Endothelial cell (in vitro differentiated cells): ENCODE results near the gene CIAO3. TPM values are rescaled to one million over a fixed set of nuclear protein-coding genes. Genes with fewer than 3 reads are reported as not detected.

Experiments used
- DNase-seq: peaks from one replicate; pipeline ENCODE4 v3.0.0; 2021; ENCODE audit warnings: low spot score
- H3K27ac Mint-ChIP-seq: one replicate; pipeline ENCODE4 v1.8.0; 2021; ENCODE audit warnings: mixed read lengths, inconsistent platforms; ENCODE audit not compliant: unreplicated experiment
- H3K27me3 Mint-ChIP-seq: one replicate; pipeline ENCODE4 v1.8.0; 2021; ENCODE audit warnings: mild to moderate bottlenecking, moderate library complexity, mixed read lengths, inconsistent platforms; ENCODE audit not compliant: unreplicated experiment
- H3K36me3 Mint-ChIP-seq: one replicate; pipeline ENCODE4 v1.8.0; 2021; ENCODE audit warnings: mild to moderate bottlenecking, low read depth, mixed read lengths, inconsistent platforms; ENCODE audit not compliant: unreplicated experiment
- H3K4me1 Mint-ChIP-seq: one replicate; pipeline ENCODE4 v1.8.0; 2021; ENCODE audit warnings: mild to moderate bottlenecking, mixed read lengths, inconsistent platforms; ENCODE audit not compliant: unreplicated experiment
- H3K4me3 Mint-ChIP-seq: one replicate; pipeline ENCODE4 v1.8.0; 2021; ENCODE audit warnings: mild to moderate bottlenecking, mixed read lengths, inconsistent platforms; ENCODE audit not compliant: unreplicated experiment
- H3K9me3 Mint-ChIP-seq: one replicate; pipeline ENCODE4 v1.8.0; 2021; ENCODE audit warnings: mixed read lengths, inconsistent platforms; ENCODE audit not compliant: unreplicated experiment
- total RNA-seq: library from RNA; stranded (reverse); fragmentation: NEBNext Ultra II Directional; extraction: Animal tissue kit (Norgen Biotek cat#: 25700); gene quantifications from one replicate; pipeline ENCODE4 v1.2.1, GENCODE V29; 2021; ENCODE audit not compliant: unreplicated experiment
- TF ChIP-seq, protein P1 (sequence below): fragments of 200-600 bp; sonication (generic); IDR thresholded peaks from one replicate; pipeline ENCODE4 v1.5.0; 2021; ENCODE audit warnings: antibody characterized with exemption; ENCODE audit not compliant: unreplicated experiment

The CIAO3 gene
- total RNA-seq, 1 donor from 2014 or later = 51.0 TPM

DNA sequence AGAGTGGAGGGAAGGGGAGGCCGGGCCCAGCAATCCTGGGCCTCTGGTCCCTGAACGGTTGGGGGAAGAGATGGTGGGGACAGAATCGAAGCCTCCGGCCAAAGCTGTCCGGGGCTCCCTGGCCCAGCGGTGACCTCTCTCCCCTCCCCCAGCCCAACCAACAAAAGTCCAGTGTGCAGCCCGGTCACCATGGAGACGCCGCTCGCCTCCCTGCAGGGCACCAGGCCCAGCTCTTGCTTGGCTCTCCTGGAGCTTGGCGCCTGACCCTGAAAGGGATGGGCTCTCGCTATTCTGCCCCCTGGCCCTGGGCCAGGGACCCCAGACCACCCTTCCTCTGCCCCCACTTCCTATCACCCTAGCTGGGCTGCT, 24.6 kb downstream of the CIAO3 start:
- Mint-ChIP-seq H3K27me3 (peaks cover 22% of the 10 kb centered on the region), H3K27ac (no peak overlapping the region), H3K4me1 (no peaks in the 10 kb centered on the region), H3K9me3 (no peaks in the 10 kb centered on the region), H3K4me3 (no peak overlapping the region), H3K36me3 (no peaks in the 10 kb centered on the region)
- TF ChIP-seq, protein P1, sequence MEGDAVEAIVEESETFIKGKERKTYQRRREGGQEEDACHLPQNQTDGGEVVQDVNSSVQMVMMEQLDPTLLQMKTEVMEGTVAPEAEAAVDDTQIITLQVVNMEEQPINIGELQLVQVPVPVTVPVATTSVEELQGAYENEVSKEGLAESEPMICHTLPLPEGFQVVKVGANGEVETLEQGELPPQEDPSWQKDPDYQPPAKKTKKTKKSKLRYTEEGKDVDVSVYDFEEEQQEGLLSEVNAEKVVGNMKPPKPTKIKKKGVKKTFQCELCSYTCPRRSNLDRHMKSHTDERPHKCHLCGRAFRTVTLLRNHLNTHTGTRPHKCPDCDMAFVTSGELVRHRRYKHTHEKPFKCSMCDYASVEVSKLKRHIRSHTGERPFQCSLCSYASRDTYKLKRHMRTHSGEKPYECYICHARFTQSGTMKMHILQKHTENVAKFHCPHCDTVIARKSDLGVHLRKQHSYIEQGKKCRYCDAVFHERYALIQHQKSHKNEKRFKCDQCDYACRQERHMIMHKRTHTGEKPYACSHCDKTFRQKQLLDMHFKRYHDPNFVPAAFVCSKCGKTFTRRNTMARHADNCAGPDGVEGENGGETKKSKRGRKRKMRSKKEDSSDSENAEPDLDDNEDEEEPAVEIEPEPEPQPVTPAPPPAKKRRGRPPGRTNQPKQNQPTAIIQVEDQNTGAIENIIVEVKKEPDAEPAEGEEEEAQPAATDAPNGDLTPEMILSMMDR = no peak
- no peak for DNase-seq

DNA sequence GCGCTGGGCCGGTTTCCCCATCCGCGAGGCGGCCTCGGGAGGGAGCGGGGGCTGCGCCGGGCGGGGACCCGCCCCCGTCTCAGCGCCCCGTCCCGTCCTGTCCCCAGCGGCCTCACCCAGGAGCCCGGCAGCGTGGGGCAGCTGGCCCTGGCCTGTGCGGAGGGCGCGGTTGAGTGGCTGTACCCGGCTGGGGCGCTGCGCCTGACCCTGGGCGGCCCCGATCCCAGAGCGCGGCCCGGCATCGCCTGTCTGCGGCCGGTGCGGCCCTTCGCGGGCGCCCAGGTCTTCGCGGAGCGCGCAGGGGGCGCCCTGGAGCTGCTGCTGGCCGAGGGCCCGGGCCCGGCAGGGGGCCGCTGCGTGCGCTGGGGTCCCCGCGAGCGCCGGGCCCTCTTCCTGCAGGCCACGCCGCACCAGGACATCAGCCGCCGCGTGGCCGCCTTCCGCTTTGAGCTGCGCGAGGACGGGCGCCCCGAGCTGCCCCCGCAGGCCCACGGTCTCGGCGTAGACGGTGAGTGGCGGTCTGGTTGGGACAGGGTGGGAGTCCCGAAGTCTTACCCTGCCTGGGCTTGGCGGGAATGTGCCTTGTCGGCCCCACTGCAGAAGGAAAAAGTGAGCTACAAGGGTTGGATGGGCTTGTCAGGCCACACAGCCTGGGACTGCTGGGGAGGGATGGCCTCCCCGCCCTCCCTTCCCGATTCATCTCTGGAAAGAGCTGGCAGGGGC, 25.2 kb downstream of the CIAO3 start:
- Mint-ChIP-seq H3K4me3 (no peak overlapping the region), H3K4me1 (no peaks in the 10 kb centered on the region), H3K9me3 (no peaks in the 10 kb centered on the region), H3K27ac (no peak overlapping the region), H3K27me3 (peaks cover 22% of the 10 kb centered on the region), H3K36me3 (no peaks in the 10 kb centered on the region)
- TF ChIP-seq, protein P1 = no peak
- DNase-seq = no peak

DNA sequence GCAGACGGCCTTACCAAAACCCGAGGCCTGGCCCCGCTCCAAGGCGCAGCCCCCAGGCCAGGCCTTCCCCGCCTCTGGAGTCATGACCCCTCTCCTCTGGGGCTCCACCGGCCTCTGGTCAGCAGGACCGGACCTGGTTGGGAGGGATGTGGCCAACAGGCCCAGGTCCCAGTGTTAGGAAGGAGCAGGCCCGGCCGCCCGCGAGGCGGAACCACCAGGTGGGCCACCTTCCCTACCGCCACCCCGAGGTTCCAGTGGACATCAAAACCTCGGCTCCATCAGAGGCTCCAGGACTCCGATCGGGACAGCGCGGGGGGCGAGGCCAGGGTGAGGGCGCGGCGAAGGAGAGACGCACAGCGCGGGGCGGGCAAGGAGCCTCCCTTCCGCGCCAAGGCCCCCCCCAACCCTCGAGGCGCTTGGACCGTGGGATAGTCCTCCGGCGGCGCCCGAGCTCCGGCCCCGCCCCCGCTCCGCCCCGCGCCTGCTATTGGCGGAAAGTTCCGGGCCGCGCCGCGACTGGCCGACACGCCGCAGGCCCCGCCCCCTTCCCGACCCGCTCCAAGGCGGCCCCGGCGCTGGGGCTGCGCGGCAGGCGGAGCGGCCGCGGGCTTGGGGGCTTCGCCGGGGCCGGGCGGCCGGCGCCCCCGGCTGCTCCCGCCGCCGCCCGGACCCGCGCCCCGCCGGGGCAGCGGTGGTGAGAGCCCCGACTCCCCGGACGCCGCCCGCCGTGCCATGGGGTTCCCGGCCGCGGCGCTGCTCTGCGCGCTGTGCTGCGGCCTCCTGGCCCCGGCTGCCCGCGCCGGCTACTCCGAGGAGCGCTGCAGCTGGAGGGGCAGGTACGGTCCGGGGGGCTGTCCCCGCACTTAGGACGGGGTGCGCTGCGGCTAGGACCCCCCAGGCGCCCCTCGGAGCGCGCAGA, 26.0 kb downstream of the CIAO3 start, which contains the start of gene METRN:
TSS of gene METRN (plus strand) at position 561 of the 919 bp plus-strand sequence. CDS start at position 733, 172 bp downstream.
- DNase-seq = peak; percentile 92
- Mint-ChIP-seq H3K27me3 (peaks cover 19% of the 10 kb centered on the region), H3K9me3 (no peaks in the 10 kb centered on the region), H3K27ac (no peak within 1 kb of the TSS), H3K4me1 (no peaks in the 10 kb centered on the region), H3K36me3 (no peaks in the 10 kb centered on the region), H3K4me3 (no peak within 1 kb of the TSS)
- TF ChIP-seq, protein P1 = no peak

DNA sequence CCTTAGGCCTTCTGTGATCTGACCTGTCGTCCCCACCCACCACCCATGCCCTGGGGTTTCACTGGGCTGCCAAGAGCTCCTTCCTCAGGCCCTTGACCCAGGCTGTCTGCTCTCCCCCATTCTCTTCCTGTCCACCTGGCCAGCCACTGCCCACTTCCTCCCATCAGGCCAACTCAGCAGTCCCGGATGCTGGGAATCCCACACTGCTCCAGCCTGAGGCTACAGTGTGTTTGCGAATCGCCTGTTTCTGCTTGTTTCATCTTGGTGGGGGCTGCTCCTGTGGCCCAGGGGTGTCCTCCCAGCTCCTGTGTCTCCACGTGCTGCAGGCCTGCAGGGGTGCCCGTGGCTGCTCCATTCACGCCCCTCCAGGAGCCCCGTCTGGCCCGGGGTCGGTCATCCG, 26.7 kb downstream of the CIAO3 start:
- Mint-ChIP-seq H3K36me3 (no peaks in the 10 kb centered on the region), H3K27me3 (peaks cover 15% of the 10 kb centered on the region), H3K4me1 (no peaks in the 10 kb centered on the region), H3K9me3 (no peaks in the 10 kb centered on the region), H3K27ac (no peak overlapping the region), H3K4me3 (no peak overlapping the region)
- DNase-seq = no peak
- TF ChIP-seq, protein P1 = no peak
